ENCODE results near the gene DOK1. TPM values are rescaled to one million over a fixed set of nuclear protein-coding genes. Genes with fewer than 3 reads are reported as not detected.
A peak's percentile ranks its signal among the peaks of the same experiment; 100 is the strongest.

DOK1 gene
- total RNA-seq, 1 experiment from 2014 or later = 66.8 TPM

GRCh38 chr2:74566076-74566753 is 11.7 kb downstream of the DOK1 start:
- no peak for DNase-seq (ENCODE audit: low read depth)

GRCh38 chr2:74566754-74567085 is 12.2 kb downstream of the DOK1 start:
- peak; percentile 84 for DNase-seq (ENCODE audit: low read depth)

- peak; percentile 85 for DNase-seq (ENCODE audit: low read depth)
Measured at GRCh38 chr2:74567881-74568280, 13.4 kb downstream of the DOK1 start.

- no peak for DNase-seq (ENCODE audit: low read depth)
Measured at GRCh38 chr2:74569686-74570085, 15.2 kb downstream of the DOK1 start.

- no peak for DNase-seq (ENCODE audit: low read depth)
Measured at GRCh38 chr2:74571058-74571457, 16.5 kb downstream of the DOK1 start.

- DNase-seq (ENCODE audit: low read depth) = no peak
Measured at GRCh38 chr2:74572178-74572925, 17.8 kb downstream of the DOK1 start.

- peak; percentile 95 for DNase-seq (ENCODE audit: low read depth)
Measured at GRCh38 chr2:74573747-74574562, 19.4 kb downstream of the DOK1 start.

GRCh38 chr2:74575320-74575719 is 20.8 kb downstream of the DOK1 start:
- no peak for DNase-seq (ENCODE audit: low read depth)

GRCh38 chr2:74576211-74576862 is 21.8 kb downstream of the DOK1 start:
- no peak for DNase-seq (ENCODE audit: low read depth)

GRCh38 chr2:74576863-74577229 is 22.3 kb downstream of the DOK1 start:
- no peak for DNase-seq (ENCODE audit: low read depth)

- DNase-seq (ENCODE audit: low read depth) = peak; percentile 59
Measured at GRCh38 chr2:74577448-74577847, 22.9 kb downstream of the DOK1 start.

- DNase-seq (ENCODE audit: low read depth) = no peak
Measured at GRCh38 chr2:74578408-74578807, 23.9 kb downstream of the DOK1 start.

- DNase-seq (ENCODE audit: low read depth) = no peak
Measured at GRCh38 chr2:74581463-74581862, 26.9 kb downstream of the DOK1 start.

GRCh38 chr2:74582184-74582583 is 27.7 kb downstream of the DOK1 start:
- no peak for DNase-seq (ENCODE audit: low read depth)

GRCh38 chr2:74583504-74583903 is 29.0 kb downstream of the DOK1 start:
- DNase-seq (ENCODE audit: low read depth) = peak; percentile 83

- no peak for DNase-seq (ENCODE audit: low read depth)
Measured at GRCh38 chr2:74584088-74584645, 29.6 kb downstream of the DOK1 start.

GRCh38 chr2:74585406-74586185 is 31.1 kb downstream of the DOK1 start:
- DNase-seq (ENCODE audit: low read depth) = no peak

- peak; percentile 70 for DNase-seq (ENCODE audit: low read depth)
Measured at GRCh38 chr2:74587664-74588277, 33.3 kb downstream of the DOK1 start.

GRCh38 chr2:74588664-74589063 is 34.1 kb downstream of the DOK1 start:
- DNase-seq (ENCODE audit: low read depth) = no peak
